HEK293T (cell line): ENCODE results near the gene GPRC5A.

ENCODE experiments used
- LEF1 ChIP-seq: fragments of 450-650 bp; IDR thresholded peaks from 2 replicates; pipeline ENCODE4 v1.6.1; 2017; ENCODE audit warnings: mild to moderate bottlenecking, borderline replicate concordance
- SUZ12 ChIP-seq: fragments of 450-650 bp; IDR thresholded peaks from 2 replicates; pipeline ENCODE4 v1.6.1; 2016; ENCODE audit warnings: mild to moderate bottlenecking
- TF ChIP-seq, protein P1 (sequence below): fragments of 450-650 bp; IDR thresholded peaks from 2 replicates; pipeline ENCODE4 v1.6.1; 2016

GRCh38 chr12:12918781-12919389 is 27.5 kb downstream of the GPRC5A start:
- TF ChIP-seq, protein P1, sequence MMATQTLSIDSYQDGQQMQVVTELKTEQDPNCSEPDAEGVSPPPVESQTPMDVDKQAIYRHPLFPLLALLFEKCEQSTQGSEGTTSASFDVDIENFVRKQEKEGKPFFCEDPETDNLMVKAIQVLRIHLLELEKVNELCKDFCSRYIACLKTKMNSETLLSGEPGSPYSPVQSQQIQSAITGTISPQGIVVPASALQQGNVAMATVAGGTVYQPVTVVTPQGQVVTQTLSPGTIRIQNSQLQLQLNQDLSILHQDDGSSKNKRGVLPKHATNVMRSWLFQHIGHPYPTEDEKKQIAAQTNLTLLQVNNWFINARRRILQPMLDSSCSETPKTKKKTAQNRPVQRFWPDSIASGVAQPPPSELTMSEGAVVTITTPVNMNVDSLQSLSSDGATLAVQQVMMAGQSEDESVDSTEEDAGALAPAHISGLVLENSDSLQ = no peak
- TF ChIP-seq LEF1 (no peak), SUZ12 (no peak)
